ENCODE data around the gene SEMG2. TPM values are rescaled to one million over a fixed set of nuclear protein-coding genes. Genes with fewer than 3 reads are reported as not detected.

The SEMG2 gene
- polyA plus RNA-seq, 1 donor = not detected

Other genes starting within 250 kb of the SEMG2 start
- gene KCNS1, start 120.2 kb upstream of the SEMG2 start, polyA plus RNA-seq = 1.2 TPM
- gene WFDC5, start 106.2 kb upstream of the SEMG2 start, polyA plus RNA-seq = not detected
- not detected for gene WFDC12, start 96.9 kb upstream of the SEMG2 start, polyA plus RNA-seq
- gene PI3, start 46.5 kb upstream of the SEMG2 start, polyA plus RNA-seq = 37.4 TPM
- gene SEMG1, start 14.3 kb upstream of the SEMG2 start, polyA plus RNA-seq = not detected
- gene SLPI, start 33.2 kb downstream of the SEMG2 start, polyA plus RNA-seq = 20.1 TPM
- not detected for gene RBPJL, start 85.5 kb downstream of the SEMG2 start, polyA plus RNA-seq
- not detected for gene MATN4, start 86.9 kb downstream of the SEMG2 start, polyA plus RNA-seq
- 87.8 TPM for gene SDC4, start 127.1 kb downstream of the SEMG2 start, polyA plus RNA-seq
- gene SYS1, start 141.8 kb downstream of the SEMG2 start, polyA plus RNA-seq = 31.7 TPM
- gene TP53TG5, start 157.0 kb downstream of the SEMG2 start, polyA plus RNA-seq = 0.78 TPM
- 36.1 TPM for gene DBNDD2, start 186.9 kb downstream of the SEMG2 start, polyA plus RNA-seq
- 91.6 TPM for gene PIGT, start 194.8 kb downstream of the SEMG2 start, polyA plus RNA-seq
- 2.8 TPM for gene WFDC2, start 248.4 kb downstream of the SEMG2 start, polyA plus RNA-seq